Mesothelial cell of epicardium (in vitro differentiated cells): ENCODE measurements around the gene MTARC2. TPM values are rescaled to one million over a fixed set of nuclear protein-coding genes. Genes with fewer than 3 reads are reported as not detected.

Experiments
- DNase-seq, 2 experiments: peaks; one replicate each; pipeline ENCODE4 v3.0.0; 2021; ENCODE audit warnings: low spot score in 2 of 2; ENCODE audit not compliant: unreplicated experiment in 2 of 2
- H3K27ac Mint-ChIP-seq: 2 replicates; pipeline ENCODE4 v1.8.0; 2021; ENCODE audit warnings: mixed read lengths
- H3K27me3 Mint-ChIP-seq: 2 replicates; pipeline ENCODE4 v1.8.0; 2021; ENCODE audit warnings: low read depth, mixed read lengths
- H3K36me3 Mint-ChIP-seq: 2 replicates; pipeline ENCODE4 v1.8.0; 2021; ENCODE audit warnings: mixed read lengths
- H3K4me1 Mint-ChIP-seq: 2 replicates; pipeline ENCODE4 v1.8.0; 2021; ENCODE audit warnings: mixed read lengths
- H3K4me3 Mint-ChIP-seq: 2 replicates; pipeline ENCODE4 v1.8.0; 2021; ENCODE audit warnings: mild to moderate bottlenecking, moderate library complexity, mixed read lengths
- H3K9me3 Mint-ChIP-seq: 2 replicates; pipeline ENCODE4 v1.8.0; 2021; ENCODE audit warnings: mixed read lengths
- CTCF ChIP-seq: fragments of 200-600 bp; sonication (generic); IDR thresholded peaks from one replicate; pipeline ENCODE4 v1.5.0; 2021; ENCODE audit warnings: antibody characterized with exemption; ENCODE audit not compliant: unreplicated experiment
- total RNA-seq: library from RNA; stranded (reverse); gene quantifications from 3 replicates; pipeline ENCODE4 v1.2.1, GENCODE V29; 2021

MTARC2 gene
- total RNA-seq, 1 donor from 2014 or later = 12.5 TPM

- Mint-ChIP-seq H3K9me3 (peaks cover 7% of the 10 kb centered on the region), H3K27me3 (no peaks in the 10 kb centered on the region), H3K4me1 (peaks cover 24% of the 10 kb centered on the region), H3K4me3 (no peak overlapping the region), H3K36me3 (peaks cover 3% of the 10 kb centered on the region), H3K27ac (peak overlapping the region; percentile 58)
- DNase-seq = no peak
- no peak for TF ChIP-seq CTCF
These were observed 70.5 kb downstream of the MTARC2 start for GRCh38 chr1:220818421-220819173.

DNA sequence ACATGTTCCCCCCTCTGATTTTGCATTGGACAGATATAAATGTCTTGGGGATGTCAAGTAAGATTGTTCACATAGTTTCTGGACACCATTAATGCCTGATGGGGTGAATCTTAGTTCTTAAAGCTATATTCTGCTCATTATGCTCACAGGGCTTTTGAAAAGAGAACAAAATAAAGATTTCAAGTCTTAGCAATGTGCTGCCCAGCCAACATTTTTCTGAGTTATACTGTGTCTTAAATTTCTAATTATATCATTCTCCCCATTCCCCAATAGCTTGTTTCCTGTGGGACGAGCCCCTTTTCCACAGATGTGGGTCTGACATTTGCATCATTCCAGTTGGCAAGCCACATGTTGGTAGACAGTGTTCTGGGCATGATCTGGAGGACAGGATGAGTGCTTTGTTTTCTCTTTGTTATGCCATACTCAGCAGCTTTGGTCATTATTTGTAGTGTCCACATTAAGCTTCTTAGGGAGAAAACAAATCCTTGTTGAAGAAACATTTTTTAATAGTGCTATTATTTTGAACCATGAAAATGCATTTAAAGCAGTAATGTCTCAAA lies 71.4 kb downstream of the MTARC2 start:
- peaks cover 28% of the 10 kb centered on the region for H3K4me1 Mint-ChIP-seq
- TF ChIP-seq CTCF = no peak

GRCh38 chr1:220824031-220824989 lies 76.2 kb downstream of the MTARC2 start:
- no peak for DNase-seq
- no peak overlapping the region for H3K4me3 Mint-ChIP-seq
- no peaks in the 10 kb centered on the region for H3K27me3 Mint-ChIP-seq
- H3K4me1 Mint-ChIP-seq = peaks cover 25% of the 10 kb centered on the region
- H3K9me3 Mint-ChIP-seq = peaks cover 3% of the 10 kb centered on the region
- no peak for TF ChIP-seq CTCF
- no peak overlapping the region for H3K27ac Mint-ChIP-seq
- peaks cover 1% of the 10 kb centered on the region for H3K36me3 Mint-ChIP-seq

More for the DNA sequence above, 71.4 kb downstream of the MTARC2 start:
- Mint-ChIP-seq H3K9me3 (peaks cover 7% of the 10 kb centered on the region), H3K27ac (peak overlapping the region; percentile 14), H3K27me3 (no peaks in the 10 kb centered on the region), H3K36me3 (peaks cover 1% of the 10 kb centered on the region), H3K4me3 (no peak overlapping the region)
- no peak for DNase-seq

DNA sequence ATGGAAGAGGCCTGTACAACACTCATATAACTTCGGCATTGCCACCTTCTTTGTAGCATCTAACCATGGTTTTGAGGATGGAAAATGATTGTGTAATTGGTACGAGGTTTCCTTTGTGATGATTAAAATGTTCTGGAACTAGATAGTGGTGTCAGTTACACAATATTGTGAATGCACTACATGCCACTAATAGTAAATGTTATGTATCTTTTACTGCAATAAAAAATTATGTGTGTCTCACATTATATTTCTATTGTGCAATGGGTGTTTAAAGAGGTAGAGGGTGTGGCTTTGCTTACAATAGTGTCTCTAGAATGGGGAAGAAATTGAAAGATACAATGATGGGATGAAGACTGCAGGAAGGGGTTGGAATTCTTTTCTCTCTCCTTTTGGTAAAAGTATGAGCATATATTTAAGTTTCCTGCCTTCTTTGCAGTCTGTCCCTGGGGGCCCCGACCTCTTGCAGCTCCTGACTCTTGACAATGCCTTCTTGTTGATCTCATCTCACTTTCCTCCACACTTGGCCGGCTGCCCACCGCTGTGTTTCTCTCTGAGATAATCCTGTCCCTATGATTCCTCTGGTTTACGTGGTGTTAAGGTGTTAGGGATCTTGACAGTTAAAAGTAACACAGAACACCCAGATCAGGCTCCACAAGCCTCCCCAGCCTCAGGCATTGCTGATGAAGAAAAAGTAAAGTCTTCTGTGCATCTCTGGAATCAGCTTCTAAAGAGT lies 77.9 kb downstream of the MTARC2 start:
- Mint-ChIP-seq H3K4me3 (no peak overlapping the region), H3K27me3 (no peaks in the 10 kb centered on the region), H3K4me1 (peaks cover 19% of the 10 kb centered on the region), H3K9me3 (peaks cover 2% of the 10 kb centered on the region), H3K27ac (no peak overlapping the region), H3K36me3 (no peaks in the 10 kb centered on the region)
- TF ChIP-seq CTCF = no peak
- DNase-seq = no peak

DNA sequence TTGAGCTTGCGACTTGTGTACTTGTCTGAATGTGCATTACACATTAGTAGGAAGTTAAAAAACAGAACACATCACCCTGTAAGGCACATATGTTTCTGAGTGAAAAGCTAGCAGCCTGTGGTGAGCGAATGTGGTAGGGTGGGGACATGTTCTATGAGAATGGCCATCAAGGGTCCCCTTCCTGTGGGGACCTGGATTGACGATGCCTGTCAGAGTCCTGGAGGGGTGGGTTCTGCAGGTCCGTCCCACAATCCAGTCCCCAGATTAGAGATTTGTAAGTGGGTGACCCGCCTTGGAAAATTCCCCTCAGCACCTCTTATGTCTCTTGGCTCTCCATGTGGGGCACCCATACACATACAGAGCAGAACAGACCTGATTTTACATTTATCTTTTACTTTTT lies 78.6 kb downstream of the MTARC2 start:
- no peak for DNase-seq
- Mint-ChIP-seq H3K27ac (no peak overlapping the region), H3K27me3 (no peaks in the 10 kb centered on the region), H3K36me3 (no peaks in the 10 kb centered on the region), H3K4me3 (no peak overlapping the region), H3K4me1 (peaks cover 19% of the 10 kb centered on the region), H3K9me3 (peaks cover 8% of the 10 kb centered on the region)
- TF ChIP-seq CTCF = no peak
